SKM-1 treated with dmso at 0.1 percent for 144 hours (cell line): ENCODE data around the gene VEZT.
"Not testable (repeated sequence)": the region's sequence is repeated elsewhere in the genome, so short reads cannot be mapped to it uniquely, and the experiment has no call there.

Experiments
- DNase-seq: peaks from one replicate; lab custom pipeline; 2025; ENCODE audit not compliant: unreplicated experiment; lab: John Stamatoyannopoulos, UW

VEZT gene

GRCh38 chr12:95217377-95218149 is at the start of gene VEZT, which contains the start of gene FGD6:
VEZT (plus strand) TSS chr12:95217807; CDS start chr12:95217851, 44 bp downstream.
FGD6 (minus strand) TSS chr12:95217467; CDS start chr12:95217240, 227 bp downstream.
- DNase-seq = peak; percentile 88

GRCh38 chr12:95168746-95169145 is 48.9 kb upstream of the VEZT start:
- DNase-seq = no peak

- DNase-seq = no peak
Measured at GRCh38 chr12:95169368-95169767, 48.2 kb upstream of the VEZT start.

- DNase-seq = no peak
Measured at GRCh38 chr12:95173392-95174251, 44.0 kb upstream of the VEZT start.

- no peak for DNase-seq
Measured at GRCh38 chr12:95177201-95177768, 40.3 kb upstream of the VEZT start.

- DNase-seq = no peak
Measured at GRCh38 chr12:95178136-95178535, 39.5 kb upstream of the VEZT start.

- no peak for DNase-seq
Measured at GRCh38 chr12:95179011-95179410, 38.6 kb upstream of the VEZT start.

- DNase-seq = no peak
Measured at GRCh38 chr12:95181103-95181502, 36.5 kb upstream of the VEZT start.

- no peak for DNase-seq
Measured at GRCh38 chr12:95182868-95183415, 34.7 kb upstream of the VEZT start.

- no peak for DNase-seq
Measured at GRCh38 chr12:95184121-95184520, 33.5 kb upstream of the VEZT start.

- DNase-seq = no peak
Measured at GRCh38 chr12:95185072-95185471, 32.5 kb upstream of the VEZT start.

- DNase-seq = no peak
Measured at GRCh38 chr12:95185854-95186253, 31.8 kb upstream of the VEZT start.

- no peak for DNase-seq
Measured at GRCh38 chr12:95187865-95188415, 29.7 kb upstream of the VEZT start.

- no peak for DNase-seq
Measured at GRCh38 chr12:95191060-95191696, 26.4 kb upstream of the VEZT start.

- DNase-seq = no peak
Measured at GRCh38 chr12:95192271-95192670, 25.3 kb upstream of the VEZT start.

GRCh38 chr12:95193139-95193538 is 24.5 kb upstream of the VEZT start:
- DNase-seq = no peak

GRCh38 chr12:95195122-95195521 is 22.5 kb upstream of the VEZT start:
- DNase-seq = no peak

GRCh38 chr12:95196875-95197569 is 20.6 kb upstream of the VEZT start:
- not testable (repeated sequence) for DNase-seq

GRCh38 chr12:95197636-95198035 is 20.0 kb upstream of the VEZT start:
- DNase-seq = no peak

- no peak for DNase-seq
Measured at GRCh38 chr12:95198914-95199313, 18.7 kb upstream of the VEZT start.
